ENCODE data around the gene AP1S1.

- TF ChIP-seq CTCF (conservative IDR thresholded peaks at IDR 0.05; ENCODE audit: low read depth, low read length) = no peak
- TF ChIP-seq EZH2 (IDR thresholded peaks at IDR 0.05; ENCODE audit: borderline replicate concordance, low read depth, low read length, poor library complexity, severe bottlenecking) = no peak
These were observed 47.9 kb upstream of the AP1S1 start for GRCh38 chr7:101106386-101106785.
